ENCODE data around the gene ERP27. TPM values are rescaled to one million over a fixed set of nuclear protein-coding genes. Genes with fewer than 3 reads are reported as not detected.

ERP27 gene
- total RNA-seq, 1 donor from 2014 or later, result 0.13 TPM

- Histone ChIP-seq H3K27me3 (ENCODE audit: control insufficient read depth, insufficient read depth, low read length) (no peaks in the 10 kb centered on the region), H3K36me3 (ENCODE audit: control insufficient read depth, insufficient read depth, low read length) (no peaks in the 10 kb centered on the region), H3K4me3 (ENCODE audit: low read depth, low read length) (no peak overlapping the region)
- no peak for TF ChIP-seq CTCF (IDR thresholded peaks at IDR 0.05; ENCODE audit: insufficient read depth, low read length, poor library complexity, severe bottlenecking)
- no peak for DNase-seq (ENCODE audit: low read depth)
Measured at GRCh38 chr12:14900521-14901227, 37.7 kb downstream of the ERP27 start.

- no peak overlapping the region for H3K4me3 ChIP-seq (ENCODE audit: low read depth, low read length)
- no peaks in the 10 kb centered on the region for H3K36me3 ChIP-seq (ENCODE audit: control insufficient read depth, insufficient read depth, low read length)
- no peak for DNase-seq (ENCODE audit: low read depth)
- no peaks in the 10 kb centered on the region for H3K27me3 ChIP-seq (ENCODE audit: control insufficient read depth, insufficient read depth, low read length)
- TF ChIP-seq CTCF (IDR thresholded peaks at IDR 0.05; ENCODE audit: insufficient read depth, low read length, poor library complexity, severe bottlenecking), result no peak
Measured at GRCh38 chr12:14896521-14897169, 41.7 kb downstream of the ERP27 start.

GRCh38 chr12:14893506-14894250, 44.7 kb downstream of the ERP27 start:
- no peak for DNase-seq (ENCODE audit: low read depth)
- H3K36me3 ChIP-seq (ENCODE audit: control insufficient read depth, insufficient read depth, low read length), result no peaks in the 10 kb centered on the region
- no peaks in the 10 kb centered on the region for H3K27me3 ChIP-seq (ENCODE audit: control insufficient read depth, insufficient read depth, low read length)
- H3K4me3 ChIP-seq (ENCODE audit: low read depth, low read length), result no peak overlapping the region
- no peak for TF ChIP-seq CTCF (IDR thresholded peaks at IDR 0.05; ENCODE audit: insufficient read depth, low read length, poor library complexity, severe bottlenecking)

GRCh38 chr12:14892726-14893505, 45.4 kb downstream of the ERP27 start:
- TF ChIP-seq CTCF (IDR thresholded peaks at IDR 0.05; ENCODE audit: insufficient read depth, low read length, poor library complexity, severe bottlenecking), result no peak
- Histone ChIP-seq H3K36me3 (ENCODE audit: control insufficient read depth, insufficient read depth, low read length) (no peaks in the 10 kb centered on the region), H3K27me3 (ENCODE audit: control insufficient read depth, insufficient read depth, low read length) (no peaks in the 10 kb centered on the region), H3K4me3 (ENCODE audit: low read depth, low read length) (no peak overlapping the region)
- no peak for DNase-seq (ENCODE audit: low read depth)

- Histone ChIP-seq H3K4me3 (ENCODE audit: low read depth, low read length) (no peak overlapping the region), H3K36me3 (ENCODE audit: control insufficient read depth, insufficient read depth, low read length) (no peaks in the 10 kb centered on the region), H3K27me3 (ENCODE audit: control insufficient read depth, insufficient read depth, low read length) (no peaks in the 10 kb centered on the region)
- DNase-seq (ENCODE audit: low read depth), result no peak
- TF ChIP-seq CTCF (IDR thresholded peaks at IDR 0.05; ENCODE audit: insufficient read depth, low read length, poor library complexity, severe bottlenecking), result no peak
Measured at GRCh38 chr12:14890701-14891100, 47.6 kb downstream of the ERP27 start.
